Astrocyte of the spinal cord (primary cell): Measurements from ENCODE around the gene CXCL8.

ENCODE experiments used
- DNase-seq: peaks from one replicate; pipeline ENCODE4 v3.0.0; 2011; ENCODE audit warnings: low read depth, low spot score
- H3K4me3 ChIP-seq: 2 replicates; pipeline ENCODE4 v1.5.1; 2011; ENCODE audit warnings: low read depth, mild to moderate bottlenecking, low read length, moderate library complexity
- CTCF ChIP-seq: IDR thresholded peaks from 2 replicates; pipeline ENCODE4 v1.5.1; 2012; ENCODE audit warnings: low read depth, mild to moderate bottlenecking, low read length, inconsistent platforms
- in situ Hi-C: cut with HindIII; loops from 2 replicates; pipeline ENCODE4 v1.10.0; 2017; ENCODE audit warnings: low sequenced_read_pairs

The CXCL8 gene

GRCh38 chr4:73735231-73735630, 5.1 kb upstream of the CXCL8 start:
- DNase-seq = peak; percentile 50
- in situ Hi-C loops = no loop called here
- no peak overlapping the region for H3K4me3 ChIP-seq
- no peak for TF ChIP-seq CTCF

GRCh38 chr4:73741031-73741749, 821 bp downstream of the CXCL8 start:
- peak overlapping the region; percentile 22 for H3K4me3 ChIP-seq
- no peak for TF ChIP-seq CTCF
- in situ Hi-C loops = no loop called here
- no peak for DNase-seq

- no peak for TF ChIP-seq CTCF
- no peak for DNase-seq
- no peak overlapping the region for H3K4me3 ChIP-seq
- in situ Hi-C loops = no loop called here
Measured at GRCh38 chr4:73741750-73742489, 1.6 kb downstream of the CXCL8 start.

- H3K4me3 ChIP-seq = no peak overlapping the region
- TF ChIP-seq CTCF = no peak
- in situ Hi-C loops = no loop called here
- DNase-seq = no peak
Measured at GRCh38 chr4:73742490-73743160, 2.3 kb downstream of the CXCL8 start.

GRCh38 chr4:73743281-73743680, 2.9 kb downstream of the CXCL8 start:
- in situ Hi-C loops = no loop called here

More at GRCh38 chr4:73743281-73743680, 2.9 kb downstream of the CXCL8 start:
- DNase-seq = no peak
- H3K4me3 ChIP-seq = no peak overlapping the region
- no peak for TF ChIP-seq CTCF
